Panc1 (cell line): ENCODE data around the gene ASTN2.

ENCODE experiments used
- POLR2AphosphoS5 ChIP-seq: IDR thresholded peaks from 2 replicates; pipeline ENCODE4 v1.6.1; 2012; ENCODE audit warnings: mild to moderate bottlenecking, low read depth, low read length, moderate library complexity
- TF ChIP-seq, protein P1 (sequence below): fragments of 450-650 bp; IDR thresholded peaks from 2 replicates; pipeline ENCODE4 v1.5.1; 2017; ENCODE audit warnings: mild to moderate bottlenecking

DNA sequence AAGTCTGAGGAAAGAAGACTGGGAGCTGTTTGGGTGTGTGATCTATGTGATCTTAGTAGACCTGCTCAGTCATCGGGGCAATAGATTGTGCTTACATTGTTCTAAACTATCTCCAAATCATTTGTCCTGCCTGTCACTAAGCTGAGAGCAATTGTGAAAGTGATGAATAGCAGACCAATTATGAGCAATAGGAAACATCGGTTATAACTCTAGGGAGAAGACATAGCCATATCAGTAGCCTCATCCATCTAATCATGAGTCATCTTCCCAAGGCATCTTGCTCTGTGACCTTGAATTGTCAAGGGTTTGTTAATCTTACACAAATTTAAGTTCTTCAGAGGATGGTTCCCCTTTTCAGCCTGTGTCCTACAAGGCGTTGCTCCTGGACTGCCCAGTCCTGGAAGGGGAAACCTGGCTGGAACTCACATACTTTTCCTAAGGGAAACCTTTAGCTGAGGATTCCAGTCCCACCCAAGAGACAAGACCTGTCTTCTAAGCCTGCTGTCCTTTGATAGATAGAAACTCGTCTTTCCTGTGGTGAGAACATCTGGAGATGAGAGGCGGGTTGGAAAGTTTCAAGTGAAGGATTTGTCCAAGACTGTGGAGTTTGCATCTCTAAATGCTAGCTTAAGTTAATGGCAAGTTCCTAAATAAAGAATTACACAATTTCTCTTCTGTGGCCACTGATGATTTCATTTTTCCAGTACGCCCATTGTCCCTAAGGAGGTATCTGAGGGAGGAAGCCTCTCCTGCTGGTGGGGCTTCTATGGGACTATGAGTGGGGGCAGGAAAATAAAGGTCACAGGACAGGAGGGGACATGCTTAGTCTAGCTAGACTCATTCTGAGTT is 781.6 kb downstream of the ASTN2 start:
- TF ChIP-seq, protein P1, sequence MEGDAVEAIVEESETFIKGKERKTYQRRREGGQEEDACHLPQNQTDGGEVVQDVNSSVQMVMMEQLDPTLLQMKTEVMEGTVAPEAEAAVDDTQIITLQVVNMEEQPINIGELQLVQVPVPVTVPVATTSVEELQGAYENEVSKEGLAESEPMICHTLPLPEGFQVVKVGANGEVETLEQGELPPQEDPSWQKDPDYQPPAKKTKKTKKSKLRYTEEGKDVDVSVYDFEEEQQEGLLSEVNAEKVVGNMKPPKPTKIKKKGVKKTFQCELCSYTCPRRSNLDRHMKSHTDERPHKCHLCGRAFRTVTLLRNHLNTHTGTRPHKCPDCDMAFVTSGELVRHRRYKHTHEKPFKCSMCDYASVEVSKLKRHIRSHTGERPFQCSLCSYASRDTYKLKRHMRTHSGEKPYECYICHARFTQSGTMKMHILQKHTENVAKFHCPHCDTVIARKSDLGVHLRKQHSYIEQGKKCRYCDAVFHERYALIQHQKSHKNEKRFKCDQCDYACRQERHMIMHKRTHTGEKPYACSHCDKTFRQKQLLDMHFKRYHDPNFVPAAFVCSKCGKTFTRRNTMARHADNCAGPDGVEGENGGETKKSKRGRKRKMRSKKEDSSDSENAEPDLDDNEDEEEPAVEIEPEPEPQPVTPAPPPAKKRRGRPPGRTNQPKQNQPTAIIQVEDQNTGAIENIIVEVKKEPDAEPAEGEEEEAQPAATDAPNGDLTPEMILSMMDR, result no peak
- no peak for TF ChIP-seq POLR2AphosphoS5
